K562 (cell line): ENCODE results near the gene RCOR2. TPM values are rescaled to one million over a fixed set of nuclear protein-coding genes. Genes with fewer than 3 reads are reported as not detected.

Experiments used
- C11orf30 ChIP-seq: fragments of 450-650 bp; IDR thresholded peaks from 2 replicates; pipeline ENCODE4 v1.6.1; 2016; ENCODE audit warnings: low read depth, mild to moderate bottlenecking
- DPF2 ChIP-seq: fragments of 450-650 bp; IDR thresholded peaks from 2 replicates; pipeline ENCODE4 v1.6.1; 2016
- ELF4 ChIP-seq: fragments of 450-650 bp; formaldehyde crosslinking; IDR thresholded peaks from 2 replicates; pipeline ENCODE4 v1.4.0; 2022; ENCODE audit warnings: missing genetic modification characterization
- GATAD2A ChIP-seq: fragments of 450-650 bp; IDR thresholded peaks from 2 replicates; pipeline ENCODE4 v1.6.1; 2017
- HDAC2 ChIP-seq: fragments of 450-650 bp; IDR thresholded peaks from 2 replicates; pipeline ENCODE4 v1.6.1; 2016; ENCODE audit warnings: mild to moderate bottlenecking
- HDAC6 ChIP-seq: IDR thresholded peaks from 2 replicates; pipeline ENCODE4 v1.6.1; 2012; ENCODE audit warnings: low read depth, mild to moderate bottlenecking, control low read depth, inconsistent platforms, low read length, moderate library complexity
- HDAC8 ChIP-seq: fragments of 450-650 bp; IDR thresholded peaks from 2 replicates; pipeline ENCODE4 v1.6.1; 2016; ENCODE audit warnings: mild to moderate bottlenecking, missing genetic modification characterization, moderate library complexity, missing compliant biosample characterization
- HIVEP1 ChIP-seq: fragments of 250-450 bp; sonication (Bioruptor Pico); IDR thresholded peaks from 2 replicates; pipeline ENCODE4 v1.4.0; 2020; ENCODE audit warnings: mild to moderate bottlenecking
- HLTF ChIP-seq: fragments of 450-650 bp; IDR thresholded peaks from 2 replicates; pipeline ENCODE4 v1.6.1; 2016
- HNRNPK ChIP-seq: fragments of 200-400 bp; formaldehyde crosslinking; IDR thresholded peaks from one replicate; pipeline ENCODE4 v1.6.1; 2018; ENCODE audit warnings: mild to moderate bottlenecking, low read depth, low read length; ENCODE audit not compliant: poor library complexity, severe bottlenecking
- HNRNPL ChIP-seq: fragments of 200-400 bp; formaldehyde crosslinking; IDR thresholded peaks from 2 replicates; pipeline ENCODE4 v1.6.1; 2017; ENCODE audit warnings: low read depth, mild to moderate bottlenecking, low read length
- KAT2B ChIP-seq: IDR thresholded peaks from one replicate; pipeline ENCODE4 v1.6.1; 2012; ENCODE audit warnings: low read depth, mild to moderate bottlenecking, control low read depth, inconsistent platforms, low read length, moderate library complexity
- NCOA4 ChIP-seq: fragments of 450-650 bp; IDR thresholded peaks from 2 replicates; pipeline ENCODE4 v1.6.1; 2018; ENCODE audit warnings: mild to moderate bottlenecking; ENCODE audit not compliant: partially characterized antibody
- NCOA6 ChIP-seq: fragments of 450-650 bp; IDR thresholded peaks from 2 replicates; pipeline ENCODE4 v1.6.1; 2017; ENCODE audit warnings: mild to moderate bottlenecking
- NELFE ChIP-seq: IDR thresholded peaks from 2 replicates; pipeline ENCODE4 v1.6.1; 2011; ENCODE audit warnings: mild to moderate bottlenecking; ENCODE audit not compliant: insufficient read depth, insufficient read length
- NFE2 ChIP-seq: IDR thresholded peaks from 2 replicates; pipeline ENCODE4 v1.6.1; 2014; ENCODE audit warnings: antibody characterized with exemption, low read depth
- SRSF1 ChIP-seq: fragments of 200-400 bp; formaldehyde crosslinking; IDR thresholded peaks from 2 replicates; pipeline ENCODE4 v1.6.1; 2017; ENCODE audit warnings: mild to moderate bottlenecking, low read depth, low read length, moderate library complexity
- TEAD1 ChIP-seq, 2 experiments: fragments of 450-650 bp in 1 of 2; sonication (generic) in 1 of 2; formaldehyde crosslinking; IDR thresholded peaks; 2 replicates each; pipeline versions ENCODE4 v1.4.0 to v1.8.0; 2020 to 2022; ENCODE audit warnings: mild to moderate bottlenecking in 2 of 2, missing genetic modification reagents in 1 of 2
- ZC3H4 ChIP-seq: sonication (generic); formaldehyde crosslinking; IDR thresholded peaks from 2 replicates; pipeline ENCODE4 v1.9.0; 2021; ENCODE audit warnings: missing genetic modification reagents, borderline replicate concordance
- ZNF217 ChIP-seq: sonication (generic); formaldehyde crosslinking; IDR thresholded peaks from 2 replicates; pipeline ENCODE4 v1.8.0; 2022; ENCODE audit warnings: mild to moderate bottlenecking, missing genetic modification reagents
- ZNF444 ChIP-seq: fragments of 250-450 bp; sonication (Bioruptor Pico); IDR thresholded peaks from 2 replicates; pipeline ENCODE4 v1.4.0; 2020; ENCODE audit warnings: mild to moderate bottlenecking, moderate library complexity
- ZNF644 ChIP-seq: fragments of 200-800 bp; sonication (Bioruptor generic); IDR thresholded peaks from 2 replicates; pipeline ENCODE4 v1.6.1; 2016; ENCODE audit warnings: low read depth, missing genetic modification characterization, missing compliant biosample characterization
- polyA plus RNA-seq, 8 experiments: library from polyadenylated mRNA; depleted of rRNA in 4 of 8; stranded (reverse) in 5 of 8; unstranded in 3 of 8; fragments of >200 nt; fragmentation: Nextera tagmentation in 2 of 8; fragmentation: Illumina TruSeq in 1 of 8; extraction: Ambion mirVana in 2 of 8; extraction: Trizol in 1 of 8; gene quantifications; 2 replicates each; pipeline versions ENCODE4 v1.2.1 to v1.2.3, GENCODE V29; 2011 to 2014; ENCODE audit warnings: inconsistent platforms in 1 of 8, missing spikeins in 1 of 8
- total RNA-seq, 7 experiments: library from RNA; depleted of rRNA in 6 of 7; stranded (reverse); fragments of >200 nt in 6 of 7; fragmentation: Illumina TruSeq in 2 of 7; extraction: Trizol in 2 of 7; gene quantifications; 2 replicates each; pipeline versions ENCODE4 v1.2.1 to v1.2.3, GENCODE V29; 2011 to 2021; ENCODE audit warnings: low replicate concordance in 1 of 7
- TF ChIP-seq, protein P1 (sequence below): fragments of 250-450 bp; sonication (Bioruptor Pico); IDR thresholded peaks from 2 replicates; pipeline ENCODE4 v1.5.1; 2021; ENCODE audit warnings: mild to moderate bottlenecking
- TF ChIP-seq, protein P2 (sequence below): fragments of 450-650 bp; IDR thresholded peaks from 2 replicates; pipeline ENCODE4 v1.6.1; 2016; ENCODE audit warnings: antibody characterized with exemption
- TF ChIP-seq, protein P3 (sequence below): fragments of 450-650 bp; formaldehyde crosslinking; IDR thresholded peaks from 2 replicates; pipeline ENCODE4 v1.4.0; 2020; ENCODE audit warnings: mild to moderate bottlenecking, moderate library complexity

RCOR2 gene
- total and polyA plus RNA-seq, 9 of the 15 experiments (the other 6 are each of a cell fraction or from before 2014, with no cell fraction given) = 0.04 to 6.5 (median 2.5) TPM; not detected in 1

DNA sequence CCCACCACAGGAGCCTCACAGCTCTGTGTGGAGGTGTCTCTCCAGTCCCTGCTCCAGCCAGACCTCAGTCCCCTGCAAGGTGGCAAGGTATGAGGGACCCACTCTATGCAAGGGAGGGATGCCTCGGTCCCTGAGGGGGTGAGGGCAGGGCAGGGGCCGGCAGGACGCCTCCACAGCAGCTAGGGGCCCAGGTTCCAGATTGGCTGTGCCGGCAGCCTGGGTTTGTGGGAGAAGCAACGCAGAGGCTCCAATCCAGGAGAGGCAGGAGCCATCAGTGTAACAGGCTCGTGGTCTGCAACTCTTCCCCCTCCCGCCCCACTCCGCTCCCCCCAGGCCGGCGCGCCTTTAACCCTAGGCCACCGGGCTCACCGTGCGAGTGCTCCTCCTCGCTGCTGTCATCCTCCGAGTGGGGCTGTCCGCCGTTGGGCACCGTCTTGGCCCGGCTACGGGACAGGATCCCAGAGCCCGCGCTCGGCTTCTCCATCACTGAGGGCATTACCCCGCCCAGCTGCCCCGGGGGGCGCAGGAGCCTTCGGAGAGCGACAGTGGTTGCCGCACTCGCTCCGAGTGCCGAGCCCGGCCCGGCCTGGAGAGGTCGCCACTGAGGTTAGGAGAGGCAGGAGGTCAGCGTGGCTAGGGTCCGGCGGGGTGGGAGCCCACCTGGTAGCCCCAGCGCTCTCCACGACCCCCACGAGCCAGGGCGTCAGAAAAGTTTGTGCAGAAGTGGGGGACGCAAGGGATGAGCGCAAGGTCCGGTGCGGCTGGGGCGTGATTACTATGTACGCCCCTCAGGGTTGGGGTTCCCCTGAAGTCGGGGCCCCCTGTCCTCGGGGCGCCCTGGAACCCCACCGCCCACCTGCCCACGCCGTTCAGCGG is 765 bp downstream of the RCOR2 start (continued):
- TF ChIP-seq, protein P1, sequence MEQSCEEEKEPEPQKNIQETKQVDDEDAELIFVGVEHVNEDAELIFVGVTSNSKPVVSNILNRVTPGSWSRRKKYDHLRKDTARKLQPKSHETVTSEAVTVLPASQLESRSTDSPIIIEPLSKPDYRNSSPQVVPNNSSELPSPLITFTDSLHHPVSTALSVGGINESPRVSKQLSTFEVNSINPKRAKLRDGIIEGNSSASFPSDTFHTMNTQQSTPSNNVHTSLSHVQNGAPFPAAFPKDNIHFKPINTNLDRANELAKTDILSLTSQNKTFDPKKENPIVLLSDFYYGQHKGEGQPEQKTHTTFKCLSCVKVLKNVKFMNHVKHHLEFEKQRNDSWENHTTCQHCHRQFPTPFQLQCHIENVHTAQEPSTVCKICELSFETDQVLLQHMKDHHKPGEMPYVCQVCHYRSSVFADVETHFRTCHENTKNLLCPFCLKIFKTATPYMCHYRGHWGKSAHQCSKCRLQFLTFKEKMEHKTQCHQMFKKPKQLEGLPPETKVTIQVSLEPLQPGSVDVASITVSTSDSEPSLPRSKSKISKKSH (CRISPR knock-in tag) = no peak
- TF ChIP-seq HDAC2 (peak; percentile 59; the same call in 1 of the 2 replicates), ZNF644 (no peak), NELFE (no peak), KAT2B (no peak), ZNF444 (CRISPR knock-in tag) (no peak), HDAC8 (tag) (no peak), TEAD1 (CRISPR knock-in tag; IDR thresholded peaks at IDR 0.05) (peak in 1 of 2 experiments; percentile 69; a peak in 1 of 4 replicates), ZNF217 (CRISPR knock-in tag) (no peak), DPF2 (peak; percentile 24; the same call in 1 of the 2 replicates), SRSF1 (no peak), HLTF (no peak), NFE2 (no peak), C11orf30 (no peak), GATAD2A (peak; percentile 78), HIVEP1 (CRISPR knock-in tag) (no peak), HNRNPK (no peak), ZC3H4 (CRISPR knock-in tag) (0 out of 2 replicates have a peak, but pooled peaks have one; percentile 53), NCOA4 (no peak), HDAC6 (no peak), HNRNPL (peak; percentile 50; the same call in 1 of the 2 replicates), NCOA6 (peak; percentile 63; the same call in 1 of the 2 replicates), ELF4 (CRISPR knock-in tag) (no peak)
- TF ChIP-seq, protein P2, sequence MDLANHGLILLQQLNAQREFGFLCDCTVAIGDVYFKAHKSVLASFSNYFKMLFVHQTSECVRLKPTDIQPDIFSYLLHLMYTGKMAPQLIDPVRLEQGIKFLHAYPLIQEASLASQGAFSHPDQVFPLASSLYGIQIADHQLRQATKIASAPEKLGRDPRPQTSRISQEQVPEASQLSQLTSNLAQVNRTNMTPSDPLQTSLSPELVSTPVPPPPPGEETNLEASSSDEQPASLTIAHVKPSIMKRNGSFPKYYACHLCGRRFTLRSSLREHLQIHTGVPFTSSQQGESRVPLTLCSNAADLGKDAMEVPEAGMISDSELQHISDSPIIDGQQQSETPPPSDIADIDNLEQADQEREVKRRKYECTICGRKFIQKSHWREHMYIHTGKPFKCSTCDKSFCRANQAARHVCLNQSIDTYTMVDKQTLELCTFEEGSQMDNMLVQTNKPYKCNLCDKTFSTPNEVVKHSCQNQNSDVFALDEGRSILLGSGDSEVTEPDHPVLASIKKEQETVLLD = peak; percentile 66
- TF ChIP-seq, protein P3, sequence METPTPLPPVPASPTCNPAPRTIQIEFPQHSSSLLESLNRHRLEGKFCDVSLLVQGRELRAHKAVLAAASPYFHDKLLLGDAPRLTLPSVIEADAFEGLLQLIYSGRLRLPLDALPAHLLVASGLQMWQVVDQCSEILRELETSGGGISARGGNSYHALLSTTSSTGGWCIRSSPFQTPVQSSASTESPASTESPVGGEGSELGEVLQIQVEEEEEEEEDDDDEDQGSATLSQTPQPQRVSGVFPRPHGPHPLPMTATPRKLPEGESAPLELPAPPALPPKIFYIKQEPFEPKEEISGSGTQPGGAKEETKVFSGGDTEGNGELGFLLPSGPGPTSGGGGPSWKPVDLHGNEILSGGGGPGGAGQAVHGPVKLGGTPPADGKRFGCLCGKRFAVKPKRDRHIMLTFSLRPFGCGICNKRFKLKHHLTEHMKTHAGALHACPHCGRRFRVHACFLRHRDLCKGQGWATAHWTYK = no peak
